GM12892 (cell line): ENCODE results near the gene PPP3R2.

Experiments
- DNase-seq: peaks from one replicate; pipeline ENCODE4 v3.0.0; 2011; ENCODE audit not compliant: insufficient read length
- FAIRE-seq: peaks from 2 replicates; lab custom pipeline; 2011; peaks lifted over from hg19 to GRCh38; lab: Jason Lieb, UNC
- POLR2A ChIP-seq: IDR thresholded peaks from 2 replicates; pipeline ENCODE4 v1.6.1; 2011; ENCODE audit warnings: low read depth, low read length, control low read depth
- POLR2AphosphoS5 ChIP-seq: IDR thresholded peaks from 2 replicates; pipeline ENCODE4 v1.6.1; 2011; ENCODE audit warnings: low read depth, low read length, control low read depth
- TAF1 ChIP-seq: IDR thresholded peaks from 2 replicates; pipeline ENCODE4 v1.6.1; 2011; ENCODE audit warnings: low read depth, mild to moderate bottlenecking, control low read depth, low read length, borderline replicate concordance

PPP3R2 gene

DNA sequence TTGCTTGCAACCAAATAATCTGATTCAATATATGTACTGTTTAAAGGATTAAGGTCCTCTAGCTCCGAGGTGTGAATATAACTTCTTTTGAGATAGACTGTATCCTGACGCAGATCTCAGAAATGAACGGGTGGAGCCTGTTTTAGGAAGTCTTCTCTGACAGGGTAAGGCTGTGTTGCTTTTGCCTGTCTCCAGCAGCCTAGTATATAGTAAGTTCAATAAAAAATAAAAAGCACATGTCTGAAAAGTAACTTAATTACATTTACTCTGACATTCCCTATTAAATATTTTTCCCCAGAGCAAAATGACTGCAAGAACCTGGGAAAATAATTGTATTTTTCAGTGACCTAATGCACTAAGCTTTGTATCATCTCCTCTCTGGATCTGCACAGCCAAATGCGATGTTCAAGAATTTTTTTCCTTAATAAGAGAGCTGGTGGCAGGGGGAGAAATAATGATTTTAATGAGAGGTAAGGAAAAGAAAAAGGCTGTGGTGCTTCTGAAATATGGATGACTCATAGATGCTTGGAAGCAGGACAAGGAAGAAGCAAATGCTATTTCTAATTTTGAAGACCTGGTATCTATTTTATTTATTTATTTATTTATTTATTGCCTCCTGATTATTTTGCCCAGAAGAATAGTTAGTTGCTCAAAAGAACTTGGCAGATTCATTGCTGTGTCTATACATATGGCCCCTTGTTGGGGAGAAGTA is 7.3 kb downstream of the PPP3R2 start:
- DNase-seq: no peak
- no peak for FAIRE-seq
- TF ChIP-seq POLR2AphosphoS5 (no peak), POLR2A (no peak), TAF1 (no peak)

DNA sequence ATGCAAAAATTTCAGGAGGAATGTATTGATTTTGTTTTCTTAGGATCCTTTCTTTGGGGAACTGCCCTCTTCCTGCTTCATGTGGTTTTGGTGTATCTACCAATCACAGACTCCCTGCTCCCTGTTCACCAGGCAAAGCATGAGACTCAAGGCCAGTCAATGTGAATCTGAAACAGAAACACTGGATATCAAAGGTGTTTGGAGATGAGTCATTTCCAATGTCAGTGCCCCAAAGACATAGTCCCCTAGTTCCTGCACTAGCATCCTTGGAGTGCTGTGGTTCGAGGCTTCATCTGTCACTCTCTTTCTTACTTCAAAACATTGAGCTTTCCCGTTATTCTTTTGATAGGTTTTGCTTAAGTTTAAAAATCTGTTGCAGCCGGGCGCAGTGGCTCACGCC is 8.1 kb downstream of the PPP3R2 start:
- no peak for FAIRE-seq
- no peak for DNase-seq
- TF ChIP-seq POLR2AphosphoS5 (no peak), TAF1 (no peak), POLR2A (no peak)

DNA sequence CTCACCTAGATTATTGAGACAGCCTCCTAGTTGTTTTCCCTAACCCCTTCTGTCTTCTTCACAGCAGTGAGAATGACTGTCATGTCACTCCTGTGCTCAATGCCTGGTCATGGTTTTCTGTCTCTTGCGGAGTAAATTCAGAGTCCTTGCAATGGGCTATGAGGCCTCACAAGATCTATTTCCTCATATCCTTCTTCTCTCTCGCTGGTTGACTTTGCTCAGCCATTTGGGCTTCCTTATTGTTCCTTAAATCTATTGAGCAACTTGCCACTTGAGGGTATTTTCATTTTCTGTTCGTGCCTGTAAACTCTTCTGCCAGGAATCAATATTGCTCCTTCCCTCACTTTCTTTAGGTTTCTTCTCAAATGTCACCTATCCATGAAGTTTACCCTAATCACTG is 9.0 kb downstream of the PPP3R2 start:
- FAIRE-seq: no peak

DNA sequence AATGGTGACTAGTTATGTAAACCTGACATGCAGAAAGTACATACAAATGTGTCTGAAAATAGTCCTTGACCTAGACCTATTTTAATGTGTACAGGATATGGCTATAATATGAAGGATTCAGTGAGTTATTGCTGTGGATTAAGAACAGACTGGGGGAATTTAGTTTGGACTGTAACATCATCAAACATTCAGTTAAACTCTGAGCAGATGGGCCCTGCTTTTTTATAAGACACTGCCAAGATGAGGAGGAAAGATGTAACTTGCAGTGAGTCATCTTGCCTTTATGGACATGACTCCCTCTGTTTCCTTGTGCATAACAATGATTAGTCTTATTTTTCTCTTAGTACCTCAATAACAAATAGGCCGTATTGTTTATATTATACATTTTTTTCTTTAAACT is 12.2 kb downstream of the PPP3R2 start:
- no peak for FAIRE-seq
- TF ChIP-seq POLR2A (no peak), POLR2AphosphoS5 (no peak), TAF1 (no peak)
- no peak for DNase-seq

More for the DNA sequence above, 9.0 kb downstream of the PPP3R2 start:
- TF ChIP-seq TAF1 (no peak), POLR2A (no peak), POLR2AphosphoS5 (no peak)
- no peak for DNase-seq

DNA sequence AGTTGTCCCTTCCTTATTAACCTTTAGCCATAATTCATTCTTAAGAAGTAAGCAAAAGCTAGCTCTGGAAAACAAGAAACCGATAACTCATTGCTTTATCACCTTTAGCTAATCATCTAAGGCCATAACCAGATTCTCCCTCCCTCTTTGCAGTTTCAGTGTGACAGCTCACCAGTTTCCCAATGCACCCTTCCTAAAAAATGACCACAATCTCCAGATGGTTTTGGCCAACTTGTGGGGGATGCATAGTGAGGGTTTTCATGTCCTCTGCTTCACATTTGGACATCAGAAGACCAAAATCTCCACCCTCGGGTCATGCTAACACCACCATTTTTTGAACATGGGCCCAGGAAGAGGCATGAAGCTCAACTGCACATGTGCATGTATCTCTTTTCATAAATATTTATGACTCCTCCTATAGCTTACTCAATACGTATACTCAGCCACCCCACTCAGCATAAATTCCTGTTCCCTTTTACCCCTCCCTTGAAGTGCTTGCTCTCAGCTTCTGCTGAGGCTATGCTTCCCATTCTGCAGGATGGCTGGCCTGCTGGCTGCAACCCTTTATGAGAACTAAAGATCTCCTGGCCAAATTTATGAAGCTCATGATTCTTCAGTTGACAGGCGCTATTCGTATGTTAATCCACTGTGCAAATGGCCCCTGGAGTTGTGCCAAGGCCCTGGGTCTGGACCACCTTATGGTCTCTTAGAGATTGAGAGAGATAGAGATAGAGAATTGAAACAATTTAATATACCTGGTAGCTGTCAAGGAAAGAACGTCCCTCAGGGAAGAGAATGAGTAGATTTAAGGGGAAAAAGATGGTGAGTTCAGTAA is 14.8 kb downstream of the PPP3R2 start:
- FAIRE-seq (no peak), DNase-seq (no peak)
- TF ChIP-seq TAF1 (no peak), POLR2AphosphoS5 (no peak), POLR2A (no peak)

DNA sequence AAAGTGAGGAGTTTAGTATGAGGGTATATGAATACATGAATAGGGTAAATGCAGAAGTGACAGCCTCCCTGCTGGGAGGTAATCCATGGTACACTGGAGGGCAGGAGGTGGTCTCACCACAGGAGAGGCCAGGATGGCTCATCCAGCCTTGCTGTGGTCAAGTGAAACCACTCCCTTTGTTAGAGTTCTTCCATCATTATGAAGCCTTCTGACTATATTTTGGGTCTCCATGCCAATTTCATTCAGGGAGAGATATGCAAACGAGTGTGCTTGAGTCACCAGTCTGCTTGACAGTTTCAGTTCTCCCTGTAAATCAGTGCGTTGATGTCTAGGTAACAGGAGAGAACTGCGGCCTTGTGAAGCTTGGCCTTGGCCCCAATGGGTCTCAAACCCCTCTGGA is 16.4 kb downstream of the PPP3R2 start:
- no peak for DNase-seq
- no peak for FAIRE-seq
- TF ChIP-seq POLR2AphosphoS5: no peak
- no peak for TF ChIP-seq TAF1
- TF ChIP-seq POLR2A: no peak

DNA sequence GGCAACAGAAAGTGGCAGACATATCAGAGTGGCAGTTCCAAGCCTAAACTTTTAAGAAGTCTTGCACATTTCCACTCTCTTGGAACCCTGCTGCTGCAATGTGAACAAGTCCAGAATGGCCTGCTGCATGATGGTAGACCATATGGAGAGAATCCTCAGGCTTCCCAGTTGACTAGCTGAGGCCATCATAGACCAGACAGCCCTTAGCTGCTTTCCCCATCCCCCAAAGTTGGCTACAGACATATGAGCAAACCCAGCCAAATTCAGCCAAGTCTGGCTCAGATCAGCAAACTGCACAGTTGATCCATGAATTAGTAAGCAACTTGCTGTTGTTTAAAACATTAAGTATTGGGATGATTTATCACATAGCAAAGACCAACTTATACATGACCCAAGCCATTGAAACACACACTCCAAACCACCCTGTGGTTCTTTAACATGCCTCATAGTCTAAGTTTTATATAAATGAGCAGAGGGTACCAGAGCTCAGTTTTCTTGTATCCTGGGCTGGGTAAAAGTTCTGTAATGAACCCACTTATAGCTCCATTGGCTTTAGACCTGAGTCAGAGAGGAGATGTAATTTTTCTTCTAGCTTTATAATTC is 19.9 kb downstream of the PPP3R2 start:
- FAIRE-seq (no peak), DNase-seq (no peak)
- no peak for TF ChIP-seq TAF1

DNA sequence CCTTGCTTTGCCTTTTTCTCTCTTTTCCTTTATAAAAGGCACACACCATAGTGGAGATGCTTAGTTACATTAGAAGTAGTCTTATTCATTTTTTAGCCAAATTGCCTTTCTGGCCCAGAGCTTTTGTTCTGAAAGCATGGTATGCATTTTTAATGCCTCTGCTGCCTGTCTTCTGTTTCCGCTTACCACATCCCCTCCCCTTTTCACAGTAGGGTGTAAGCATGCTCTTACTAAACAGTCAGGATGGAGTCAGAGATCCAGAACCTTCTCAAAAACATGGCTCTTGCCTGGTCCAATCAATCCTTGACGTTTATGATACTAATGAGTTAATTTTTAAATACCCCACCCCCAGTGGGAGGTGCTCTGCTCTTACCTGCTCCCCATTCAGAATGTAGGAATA is 22.5 kb downstream of the PPP3R2 start:
- no peak for TF ChIP-seq POLR2AphosphoS5
- no peak for TF ChIP-seq TAF1
- TF ChIP-seq POLR2A: no peak

DNA sequence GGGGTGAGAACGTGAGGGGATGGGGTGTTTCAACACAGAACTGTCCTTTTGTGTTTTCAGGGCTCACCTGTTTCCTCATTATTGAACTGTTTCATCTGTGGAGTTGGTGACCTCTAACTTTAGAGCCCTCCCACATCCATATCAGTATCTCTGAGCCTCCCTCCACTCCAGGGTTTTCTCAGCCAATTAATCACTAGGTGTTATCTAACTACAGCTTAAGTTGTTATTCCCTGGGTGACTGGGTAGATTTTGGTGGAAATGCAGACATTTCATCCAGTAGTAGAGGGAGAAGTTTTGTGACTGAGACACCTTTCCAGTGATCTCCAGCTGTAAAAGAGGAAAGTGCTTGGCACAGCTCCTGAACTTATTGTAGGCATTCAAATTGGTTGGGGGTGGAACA is 23.7 kb downstream of the PPP3R2 start:
- FAIRE-seq (no peak), DNase-seq (no peak)
- TF ChIP-seq TAF1: no peak
- no peak for TF ChIP-seq POLR2AphosphoS5
- no peak for TF ChIP-seq POLR2A

More for the DNA sequence above, 22.5 kb downstream of the PPP3R2 start:
- DNase-seq (no peak), FAIRE-seq (no peak)

DNA sequence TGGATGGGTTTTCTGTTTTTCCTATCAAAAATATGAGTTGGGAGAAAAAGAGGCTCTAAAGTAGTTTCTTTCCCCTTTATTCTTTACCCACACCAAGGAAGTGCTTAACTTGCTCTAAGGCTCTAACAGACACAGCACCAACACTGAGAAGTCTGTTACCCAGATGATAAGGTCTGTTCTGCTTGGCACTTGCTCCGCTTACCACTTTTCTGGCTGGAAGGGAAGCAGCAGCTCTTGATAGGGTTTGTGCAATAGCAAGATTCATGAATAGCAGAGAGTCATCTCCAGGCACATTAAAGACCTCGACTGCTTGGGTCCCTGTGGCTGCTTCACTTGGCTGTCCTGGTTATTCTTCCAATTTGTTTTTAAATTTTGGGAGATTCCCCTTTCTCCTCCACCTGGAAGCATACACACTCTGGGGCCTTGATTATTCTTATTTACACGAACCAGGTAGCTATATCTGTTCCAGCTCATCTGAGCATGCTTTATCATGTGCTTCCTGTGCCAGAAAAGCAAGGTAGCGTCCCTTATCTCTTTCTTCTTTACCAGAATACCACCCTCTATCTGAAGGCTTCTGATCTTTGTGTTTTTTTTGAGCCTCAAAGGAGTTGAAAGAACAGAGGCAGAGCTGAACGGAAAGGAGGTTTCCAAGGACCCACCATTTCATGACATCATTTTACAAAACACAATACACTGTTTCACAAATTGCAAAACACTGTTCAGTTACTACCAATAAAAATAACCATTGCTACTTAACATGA is 24.8 kb downstream of the PPP3R2 start:
- no peak for TF ChIP-seq POLR2A
- FAIRE-seq (no peak), DNase-seq (no peak)

DNA sequence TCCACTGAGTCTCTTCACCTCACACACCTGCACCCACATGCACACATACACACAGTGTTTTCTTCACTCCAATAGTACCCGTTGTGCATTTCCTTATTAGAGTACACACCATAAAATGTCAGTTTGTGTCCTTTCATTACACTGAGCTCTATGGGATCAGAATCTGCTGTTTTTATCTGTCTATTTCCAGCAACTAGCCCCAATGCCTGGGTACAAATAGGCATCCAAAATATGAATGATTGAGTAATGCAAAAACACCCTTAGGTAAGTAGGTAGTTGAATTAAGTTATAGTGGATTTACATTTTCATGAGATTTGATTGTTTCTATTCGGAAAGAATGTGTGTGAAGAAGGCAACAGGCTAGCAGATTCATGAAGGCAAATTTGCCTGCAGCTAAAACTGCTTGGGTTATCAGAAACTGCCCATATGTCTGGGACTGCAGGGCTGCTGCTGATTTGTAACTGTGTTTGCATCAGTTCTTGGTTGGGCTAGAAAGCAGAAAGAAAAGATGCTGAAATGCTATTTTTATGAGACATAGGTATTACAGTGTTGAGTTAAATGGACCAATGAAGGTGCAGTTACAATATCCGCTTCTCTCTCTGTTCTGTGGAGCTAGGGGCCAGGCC is 26.9 kb downstream of the PPP3R2 start:
- DNase-seq (no peak), FAIRE-seq (no peak)
- no peak for TF ChIP-seq POLR2A
- TF ChIP-seq TAF1: no peak
- no peak for TF ChIP-seq POLR2AphosphoS5
